Measurements from ENCODE around the gene CD55. TPM values are rescaled to one million over a fixed set of nuclear protein-coding genes. Genes with fewer than 3 reads are reported as not detected.

Gene CD55
- total and polyA plus RNA-seq, 2 experiments from 2014 or later, result 16.7 to 18.5 TPM

- no peak overlapping the region for H3K4me3 ChIP-seq
- Mint-ChIP-seq H3K4me1 (peaks cover 30% of the 10 kb centered on the region), H3K4me3 (no peak overlapping the region), H3K36me3 (ENCODE audit: low read depth) (no peaks in the 10 kb centered on the region; the same call in 2 of the 3 replicates), H3K27me3 (ENCODE audit: insufficient read depth, low read depth, poor library complexity) (no peaks in the 10 kb centered on the region), H3K9me3 (no peaks in the 10 kb centered on the region), H3K27ac (no peak overlapping the region)
- no peaks in the 10 kb centered on the region for H3K27me3 ChIP-seq (ENCODE audit: insufficient read depth)
- no peak overlapping the region for H3K4me2 ChIP-seq
- no peaks in the 10 kb centered on the region for H3F3A ChIP-seq (replicated peaks; ENCODE audit: low read depth)
- peaks cover 23% of the 10 kb centered on the region for H3K4me1 ChIP-seq (ENCODE audit: insufficient read depth)
- H4K20me1 ChIP-seq (replicated peaks; ENCODE audit: insufficient read depth), result no peaks in the 10 kb centered on the region
- H3K36me3 ChIP-seq (ENCODE audit: insufficient read depth), result no peaks in the 10 kb centered on the region
- no peaks in the 10 kb centered on the region for H3K9me2 ChIP-seq (ENCODE audit: insufficient read depth)
- no peak for TF ChIP-seq ZNF114 (CRISPR knock-in tag; IDR thresholded peaks at IDR 0.05)
- no peak overlapping the region for H3K27ac ChIP-seq (ENCODE audit: low read depth)
- ATAC-seq, result no peak
- no peak overlapping the region for H2AFZ ChIP-seq
- H3K79me2 ChIP-seq (replicated peaks; ENCODE audit: insufficient read depth), result 0 out of 2 replicates have a peak, but pooled peaks cover 3% of the 10 kb centered on the region
- no peak for DNase-seq (ENCODE audit: low spot score)
These were observed 34.2 kb downstream of the CD55 start for GRCh38 chr1:207355513-207356295.

DNA sequence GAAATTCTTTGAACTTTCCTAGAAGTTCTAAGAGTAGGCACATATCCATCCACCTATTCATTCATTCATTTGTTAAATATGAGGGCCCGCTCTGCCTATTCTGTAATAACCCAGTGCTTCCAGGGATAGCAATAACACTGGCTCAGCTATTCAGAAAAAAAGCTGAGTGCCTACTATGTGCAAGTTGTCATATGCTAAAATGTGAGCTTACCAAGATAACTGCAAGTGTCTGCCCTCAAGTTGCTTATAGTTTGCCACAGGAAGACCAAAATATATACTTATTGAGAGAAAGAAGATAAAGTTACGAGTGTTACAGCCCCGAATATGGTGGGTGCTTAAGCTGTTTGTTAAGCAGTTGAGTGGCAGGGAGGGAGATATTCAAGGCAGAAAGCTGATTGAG lies 39.6 kb downstream of the CD55 start:
- Mint-ChIP-seq H3K4me1 (peaks cover 16% of the 10 kb centered on the region; the same call in 2 of the 3 replicates), H3K9me3 (no peaks in the 10 kb centered on the region), H3K27ac (no peak overlapping the region), H3K4me3 (no peak overlapping the region), H3K36me3 (ENCODE audit: low read depth) (no peaks in the 10 kb centered on the region), H3K27me3 (ENCODE audit: insufficient read depth, low read depth, poor library complexity) (no peaks in the 10 kb centered on the region)
- no peaks in the 10 kb centered on the region for H3F3A ChIP-seq (replicated peaks; ENCODE audit: low read depth)
- no peak overlapping the region for H3K4me2 ChIP-seq
- no peak for TF ChIP-seq POLR2AphosphoS5 (IDR thresholded peaks at IDR 0.05; ENCODE audit: low read depth)
- no peak for TF ChIP-seq CTCF (conservative IDR thresholded peaks at IDR 0.05; ENCODE audit: low read depth in 2 of 2)
- TF ChIP-seq, protein P1, sequence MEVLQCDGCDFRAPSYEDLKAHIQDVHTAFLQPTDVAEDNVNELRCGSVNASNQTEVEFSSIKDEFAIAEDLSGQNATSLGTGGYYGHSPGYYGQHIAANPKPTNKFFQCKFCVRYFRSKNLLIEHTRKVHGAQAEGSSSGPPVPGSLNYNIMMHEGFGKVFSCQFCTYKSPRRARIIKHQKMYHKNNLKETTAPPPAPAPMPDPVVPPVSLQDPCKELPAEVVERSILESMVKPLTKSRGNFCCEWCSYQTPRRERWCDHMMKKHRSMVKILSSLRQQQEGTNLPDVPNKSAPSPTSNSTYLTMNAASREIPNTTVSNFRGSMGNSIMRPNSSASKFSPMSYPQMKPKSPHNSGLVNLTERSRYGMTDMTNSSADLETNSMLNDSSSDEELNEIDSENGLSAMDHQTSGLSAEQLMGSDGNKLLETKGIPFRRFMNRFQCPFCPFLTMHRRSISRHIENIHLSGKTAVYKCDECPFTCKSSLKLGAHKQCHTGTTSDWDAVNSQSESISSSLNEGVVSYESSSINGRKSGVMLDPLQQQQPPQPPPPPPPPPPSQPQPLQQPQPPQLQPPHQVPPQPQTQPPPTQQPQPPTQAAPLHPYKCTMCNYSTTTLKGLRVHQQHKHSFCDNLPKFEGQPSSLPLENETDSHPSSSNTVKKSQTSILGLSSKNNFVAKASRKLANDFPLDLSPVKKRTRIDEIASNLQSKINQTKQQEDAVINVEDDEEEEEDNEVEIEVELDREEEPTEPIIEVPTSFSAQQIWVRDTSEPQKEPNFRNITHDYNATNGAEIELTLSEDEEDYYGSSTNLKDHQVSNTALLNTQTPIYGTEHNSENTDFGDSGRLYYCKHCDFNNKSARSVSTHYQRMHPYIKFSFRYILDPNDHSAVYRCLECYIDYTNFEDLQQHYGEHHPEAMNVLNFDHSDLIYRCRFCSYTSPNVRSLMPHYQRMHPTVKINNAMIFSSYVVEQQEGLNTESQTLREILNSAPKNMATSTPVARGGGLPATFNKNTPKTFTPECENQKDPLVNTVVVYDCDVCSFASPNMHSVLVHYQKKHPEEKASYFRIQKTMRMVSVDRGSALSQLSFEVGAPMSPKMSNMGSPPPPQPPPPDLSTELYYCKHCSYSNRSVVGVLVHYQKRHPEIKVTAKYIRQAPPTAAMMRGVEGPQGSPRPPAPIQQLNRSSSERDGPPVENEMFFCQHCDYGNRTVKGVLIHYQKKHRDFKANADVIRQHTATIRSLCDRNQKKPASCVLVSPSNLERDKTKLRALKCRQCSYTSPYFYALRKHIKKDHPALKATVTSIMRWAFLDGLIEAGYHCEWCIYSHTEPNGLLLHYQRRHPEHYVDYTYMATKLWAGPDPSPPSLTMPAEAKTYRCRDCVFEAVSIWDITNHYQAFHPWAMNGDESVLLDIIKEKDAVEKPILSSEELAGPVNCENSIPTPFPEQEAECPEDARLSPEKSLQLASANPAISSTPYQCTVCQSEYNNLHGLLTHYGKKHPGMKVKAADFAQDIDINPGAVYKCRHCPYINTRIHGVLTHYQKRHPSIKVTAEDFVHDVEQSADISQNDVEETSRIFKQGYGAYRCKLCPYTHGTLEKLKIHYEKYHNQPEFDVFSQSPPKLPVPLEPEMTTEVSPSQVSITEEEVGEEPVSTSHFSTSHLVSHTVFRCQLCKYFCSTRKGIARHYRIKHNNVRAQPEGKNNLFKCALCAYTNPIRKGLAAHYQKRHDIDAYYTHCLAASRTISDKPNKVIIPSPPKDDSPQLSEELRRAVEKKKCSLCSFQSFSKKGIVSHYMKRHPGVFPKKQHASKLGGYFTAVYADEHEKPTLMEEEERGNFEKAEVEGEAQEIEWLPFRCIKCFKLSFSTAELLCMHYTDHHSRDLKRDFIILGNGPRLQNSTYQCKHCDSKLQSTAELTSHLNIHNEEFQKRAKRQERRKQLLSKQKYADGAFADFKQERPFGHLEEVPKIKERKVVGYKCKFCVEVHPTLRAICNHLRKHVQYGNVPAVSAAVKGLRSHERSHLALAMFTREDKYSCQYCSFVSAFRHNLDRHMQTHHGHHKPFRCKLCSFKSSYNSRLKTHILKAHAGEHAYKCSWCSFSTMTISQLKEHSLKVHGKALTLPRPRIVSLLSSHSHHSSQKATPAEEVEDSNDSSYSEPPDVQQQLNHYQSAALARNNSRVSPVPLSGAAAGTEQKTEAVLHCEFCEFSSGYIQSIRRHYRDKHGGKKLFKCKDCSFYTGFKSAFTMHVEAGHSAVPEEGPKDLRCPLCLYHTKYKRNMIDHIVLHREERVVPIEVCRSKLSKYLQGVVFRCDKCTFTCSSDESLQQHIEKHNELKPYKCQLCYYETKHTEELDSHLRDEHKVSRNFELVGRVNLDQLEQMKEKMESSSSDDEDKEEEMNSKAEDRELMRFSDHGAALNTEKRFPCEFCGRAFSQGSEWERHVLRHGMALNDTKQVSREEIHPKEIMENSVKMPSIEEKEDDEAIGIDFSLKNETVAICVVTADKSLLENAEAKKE (CRISPR knock-in tag; IDR thresholded peaks at IDR 0.05), result no peak
- no peak overlapping the region for H3K27ac ChIP-seq (ENCODE audit: low read depth)
- no peaks in the 10 kb centered on the region for H4K20me1 ChIP-seq (replicated peaks; ENCODE audit: insufficient read depth)
- no peaks in the 10 kb centered on the region for H3K36me3 ChIP-seq (ENCODE audit: insufficient read depth)
- peaks cover 12% of the 10 kb centered on the region; the same call in 1 of the 2 replicates for H3K4me1 ChIP-seq (ENCODE audit: insufficient read depth)
- no peaks in the 10 kb centered on the region for H3K27me3 ChIP-seq (ENCODE audit: insufficient read depth)
- ATAC-seq (no peak), DNase-seq (ENCODE audit: low spot score) (no peak)
- H3K79me2 ChIP-seq (replicated peaks; ENCODE audit: insufficient read depth), result no peaks in the 10 kb centered on the region
- peaks cover 6% of the 10 kb centered on the region; the same call in 1 of the 2 replicates for H3K9me2 ChIP-seq (ENCODE audit: insufficient read depth)
- no peak overlapping the region for H2AFZ ChIP-seq
- no peak overlapping the region for H3K4me3 ChIP-seq

Data from GM23338 (cell line).